Fibroblast of skin of abdomen (primary cell): ENCODE results near the gene MTG1. TPM values are rescaled to one million over a fixed set of nuclear protein-coding genes. Genes with fewer than 3 reads are reported as not detected.

Source experiments
- DNase-seq: peaks from one replicate; pipeline ENCODE4 v3.0.0-alpha.2; 2013
- polyA plus RNA-seq, 2 experiments: library from polyadenylated mRNA; unstranded; fragments of 120-200 nt; gene quantifications; one replicate each; pipeline ENCODE4 v1.2.1, GENCODE V29; 2013; ENCODE audit not compliant: insufficient read length in 2 of 2

MTG1 gene, protein sequence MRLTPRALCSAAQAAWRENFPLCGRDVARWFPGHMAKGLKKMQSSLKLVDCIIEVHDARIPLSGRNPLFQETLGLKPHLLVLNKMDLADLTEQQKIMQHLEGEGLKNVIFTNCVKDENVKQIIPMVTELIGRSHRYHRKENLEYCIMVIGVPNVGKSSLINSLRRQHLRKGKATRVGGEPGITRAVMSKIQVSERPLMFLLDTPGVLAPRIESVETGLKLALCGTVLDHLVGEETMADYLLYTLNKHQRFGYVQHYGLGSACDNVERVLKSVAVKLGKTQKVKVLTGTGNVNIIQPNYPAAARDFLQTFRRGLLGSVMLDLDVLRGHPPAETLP
- 32.4 TPM for polyA plus RNA-seq (2013, experiment 1 of 2; ENCODE audit: insufficient read length)
- 34.6 TPM for polyA plus RNA-seq (2013, experiment 2 of 2; ENCODE audit: insufficient read length)

DNA sequence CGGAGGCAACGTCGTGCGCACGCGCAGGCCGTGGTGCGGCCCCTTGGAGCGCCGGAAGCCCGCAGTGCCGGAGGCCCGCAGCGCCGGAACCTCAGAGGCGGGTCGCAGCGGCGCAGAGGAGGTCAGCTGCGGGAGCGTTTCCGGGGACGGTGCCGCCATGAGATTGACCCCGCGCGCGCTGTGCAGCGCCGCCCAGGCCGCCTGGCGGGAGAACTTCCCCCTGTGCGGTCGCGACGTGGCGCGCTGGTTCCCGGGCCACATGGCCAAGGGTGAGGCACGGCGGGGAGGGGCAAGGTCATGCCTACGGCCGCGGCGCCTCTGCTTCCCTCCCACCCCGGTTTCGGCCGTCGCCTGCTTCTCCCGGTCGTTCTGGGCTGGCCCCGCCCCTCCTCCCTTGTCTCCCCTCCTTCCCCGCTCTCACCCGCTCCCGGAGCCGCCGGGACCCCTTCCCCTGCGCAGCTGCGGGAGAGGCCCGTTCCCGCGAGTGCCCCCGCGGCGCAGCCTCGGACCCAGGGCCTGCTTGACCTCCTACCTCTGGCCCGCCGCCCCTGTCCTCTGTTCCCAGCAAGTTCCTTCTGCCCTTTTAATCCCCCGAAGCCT is at the start of gene MTG1:
TSS of gene MTG1 (plus strand) at position 94 of the 600 bp plus-strand sequence. CDS start at position 158, 64 bp downstream.
- peak; percentile 92 for DNase-seq

GRCh38 chr10:133344236-133344635 is 49.7 kb upstream of the MTG1 start:
- DNase-seq: no peak

- DNase-seq: no peak
These were observed 47.5 kb upstream of the MTG1 start for GRCh38 chr10:133346413-133346812.

DNA sequence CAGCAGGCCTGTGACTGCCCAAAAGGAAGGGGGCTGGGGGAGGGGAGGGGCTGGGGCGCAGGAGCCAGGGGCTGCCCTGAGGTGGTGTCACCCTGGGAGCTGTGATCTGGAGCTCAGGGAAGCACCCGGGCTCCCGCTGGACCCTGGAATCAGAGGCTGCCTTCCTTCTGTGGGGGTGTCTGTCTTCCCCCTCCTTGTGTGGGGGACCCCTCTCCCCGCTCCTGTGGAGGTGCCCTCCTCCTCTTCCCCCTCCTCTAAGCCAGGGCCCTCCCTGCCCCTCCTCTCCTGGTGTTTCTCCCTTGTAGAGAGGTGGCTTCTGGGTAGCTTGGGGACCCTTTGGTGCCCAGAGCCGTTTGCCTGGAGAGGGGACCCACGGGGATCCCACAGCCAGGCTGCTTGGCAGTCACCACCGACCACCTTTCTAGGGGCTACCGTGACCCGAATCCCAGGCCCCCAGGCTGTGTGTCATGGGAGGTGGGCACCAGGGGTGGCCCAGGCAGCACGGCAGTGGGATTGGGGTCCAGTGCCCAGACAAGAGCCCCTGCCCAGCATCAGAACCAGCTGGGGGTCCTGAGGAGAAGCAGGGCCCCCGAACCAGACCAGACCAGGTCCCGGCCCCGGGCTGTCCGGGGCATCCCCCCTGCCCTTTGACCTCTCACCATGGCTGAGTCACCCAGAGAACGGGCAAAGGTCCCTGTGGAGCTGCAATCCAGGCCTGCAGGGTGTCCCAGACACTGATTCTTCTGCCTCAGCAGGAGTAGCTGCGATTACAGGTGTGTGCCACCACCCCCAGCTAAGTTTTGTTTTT is 46.0 kb upstream of the MTG1 start:
- no peak for DNase-seq

- DNase-seq: no peak
These were observed 44.8 kb upstream of the MTG1 start for GRCh38 chr10:133349160-133349568.

DNA sequence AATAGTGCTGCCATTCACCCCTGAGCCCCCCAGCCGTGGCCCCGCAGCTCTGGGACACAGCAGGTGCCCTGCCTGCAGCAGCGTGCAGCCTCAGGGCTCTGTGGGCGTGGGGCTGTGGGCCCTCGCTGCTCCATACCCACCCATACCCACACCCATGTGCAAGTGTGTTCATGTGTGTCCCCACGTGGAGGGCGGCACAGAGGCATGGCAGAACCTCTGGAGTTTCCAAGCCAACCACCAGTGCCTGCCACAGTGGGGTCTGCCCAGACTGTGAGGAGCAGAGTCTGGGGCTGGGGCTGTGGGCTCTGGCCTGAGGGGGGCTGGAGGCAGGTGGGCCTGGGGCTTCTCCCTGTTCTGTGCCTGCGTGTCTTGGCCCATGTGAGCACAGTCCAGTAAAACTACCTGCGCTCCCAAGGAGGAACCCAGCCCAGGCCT is 44.4 kb upstream of the MTG1 start:
- no peak for DNase-seq

DNA sequence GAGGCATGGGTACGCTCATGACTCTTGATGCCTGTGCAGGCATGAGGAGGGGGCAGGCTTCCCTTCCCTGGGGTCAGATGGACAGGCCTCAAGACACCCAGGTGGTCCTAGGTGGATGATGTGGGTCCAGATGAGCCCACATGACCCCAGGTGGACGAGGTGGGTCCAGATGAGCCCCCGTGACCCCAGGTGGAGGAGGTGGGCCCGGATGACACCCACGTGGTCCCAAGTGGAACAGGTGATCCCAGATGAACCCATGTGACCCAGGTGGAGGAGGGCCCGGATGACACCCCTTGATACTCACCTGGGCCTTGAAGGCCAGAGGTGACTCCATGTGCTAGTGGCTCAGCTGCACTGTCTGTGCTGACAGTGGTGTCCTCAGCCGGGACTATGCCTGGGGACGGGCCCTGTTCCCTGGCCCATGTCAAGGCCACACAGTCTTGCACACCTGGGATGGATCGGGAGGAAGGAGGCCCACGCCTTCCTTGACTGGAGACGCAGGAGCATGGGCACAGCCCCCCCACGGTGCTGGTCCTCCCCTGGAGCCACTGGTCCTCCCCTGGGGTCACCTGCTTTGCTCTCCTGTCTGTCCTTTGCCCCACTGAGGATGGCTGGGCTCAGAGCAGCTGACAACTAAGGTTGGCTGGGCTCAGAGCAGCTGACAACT is 43.5 kb upstream of the MTG1 start:
- DNase-seq: no peak

DNA sequence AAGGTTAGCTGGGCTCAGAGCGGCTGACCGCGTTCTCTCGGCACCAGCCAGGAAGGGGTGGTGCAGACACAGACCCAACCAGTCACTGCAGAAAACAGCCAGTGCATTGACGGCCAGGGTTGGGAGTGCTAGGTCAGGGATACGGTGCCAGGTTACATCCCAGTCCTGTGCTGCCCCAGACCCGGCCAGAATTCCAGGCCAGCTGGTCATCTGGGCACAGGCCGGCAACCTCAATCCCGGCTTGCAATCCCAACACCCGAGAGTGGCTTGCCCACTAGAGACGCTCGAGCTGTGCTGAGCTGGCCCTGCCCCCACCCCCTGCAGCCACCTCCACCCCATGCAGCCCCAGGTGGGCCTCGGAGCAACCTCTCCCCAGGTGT is 43.0 kb upstream of the MTG1 start:
- DNase-seq: no peak

GRCh38 chr10:133351408-133352318 is 42.3 kb upstream of the MTG1 start:
- DNase-seq: no peak

DNA sequence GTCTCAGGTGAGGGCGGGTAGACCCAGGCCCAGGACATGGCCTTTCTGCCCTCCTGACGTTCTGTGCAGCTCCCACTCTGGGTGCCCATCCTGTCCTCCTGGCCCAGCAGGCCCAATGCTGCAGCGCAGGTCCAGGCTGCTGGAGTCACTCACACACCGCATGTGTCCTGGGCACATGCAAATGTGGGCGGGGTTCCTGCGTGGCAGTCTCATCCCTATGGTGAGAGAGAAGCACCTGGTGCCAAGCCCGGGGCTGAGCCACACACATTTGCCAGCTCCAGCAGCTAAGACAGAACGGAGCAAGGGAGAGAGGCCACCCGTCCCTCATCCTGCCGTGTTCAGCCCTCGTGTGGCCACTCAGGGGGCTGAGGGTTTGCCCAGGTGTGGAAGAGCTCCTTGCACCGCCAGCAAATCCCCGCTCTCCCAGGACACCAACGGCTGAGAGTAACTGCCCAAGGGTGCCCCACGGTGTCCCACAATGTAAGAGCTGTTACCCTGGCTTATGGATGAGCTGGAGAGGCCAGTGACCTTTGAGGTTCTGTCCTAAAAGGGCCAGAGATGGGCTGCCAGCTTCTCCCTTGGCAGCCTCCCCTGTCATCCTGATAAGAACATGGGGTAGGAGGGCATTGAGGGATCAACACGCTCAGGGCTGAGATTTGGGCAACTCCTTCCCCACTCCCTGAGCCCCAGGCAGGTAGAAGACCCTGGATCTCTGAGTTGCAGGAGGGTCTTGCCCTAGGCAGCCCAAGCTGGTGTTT is 40.6 kb upstream of the MTG1 start:
- no peak for DNase-seq

- DNase-seq: no peak
These were observed 39.9 kb upstream of the MTG1 start for GRCh38 chr10:133353988-133354605.

GRCh38 chr10:133354672-133355240 is 39.2 kb upstream of the MTG1 start:
- DNase-seq: no peak

- DNase-seq: no peak
These were observed 38.7 kb upstream of the MTG1 start for GRCh38 chr10:133355266-133355665.

DNA sequence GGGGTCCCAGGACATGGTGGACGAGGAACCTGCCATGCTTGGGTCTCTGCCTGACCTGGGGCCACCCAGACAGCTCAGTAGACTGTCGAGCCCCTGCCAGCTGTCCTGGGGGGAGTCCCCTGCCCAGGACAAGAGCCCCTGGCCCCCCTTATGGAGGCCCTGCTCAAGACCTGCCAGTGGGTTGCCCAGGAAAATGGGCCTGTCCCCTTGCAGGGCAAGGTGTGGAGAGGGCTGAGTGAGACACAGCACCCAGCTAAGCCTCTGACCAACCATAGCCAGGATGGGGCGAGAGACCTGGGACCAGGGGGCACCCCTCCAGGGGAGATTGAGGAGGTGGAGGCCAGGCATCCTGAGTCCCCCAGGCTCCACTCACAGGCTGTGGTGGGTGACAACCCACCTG is 38.0 kb upstream of the MTG1 start:
- no peak for DNase-seq

- DNase-seq: no peak
These were observed 37.2 kb upstream of the MTG1 start for GRCh38 chr10:133356549-133357284.

- peak; percentile 70 for DNase-seq
These were observed 36.4 kb upstream of the MTG1 start, which contains the start of gene FUOM for GRCh38 chr10:133357285-133358161. Gene FUOM, minus strand, starts transcription at chr10:133358019. Its CDS starts 12 bp downstream, at chr10:133358007.

DNA sequence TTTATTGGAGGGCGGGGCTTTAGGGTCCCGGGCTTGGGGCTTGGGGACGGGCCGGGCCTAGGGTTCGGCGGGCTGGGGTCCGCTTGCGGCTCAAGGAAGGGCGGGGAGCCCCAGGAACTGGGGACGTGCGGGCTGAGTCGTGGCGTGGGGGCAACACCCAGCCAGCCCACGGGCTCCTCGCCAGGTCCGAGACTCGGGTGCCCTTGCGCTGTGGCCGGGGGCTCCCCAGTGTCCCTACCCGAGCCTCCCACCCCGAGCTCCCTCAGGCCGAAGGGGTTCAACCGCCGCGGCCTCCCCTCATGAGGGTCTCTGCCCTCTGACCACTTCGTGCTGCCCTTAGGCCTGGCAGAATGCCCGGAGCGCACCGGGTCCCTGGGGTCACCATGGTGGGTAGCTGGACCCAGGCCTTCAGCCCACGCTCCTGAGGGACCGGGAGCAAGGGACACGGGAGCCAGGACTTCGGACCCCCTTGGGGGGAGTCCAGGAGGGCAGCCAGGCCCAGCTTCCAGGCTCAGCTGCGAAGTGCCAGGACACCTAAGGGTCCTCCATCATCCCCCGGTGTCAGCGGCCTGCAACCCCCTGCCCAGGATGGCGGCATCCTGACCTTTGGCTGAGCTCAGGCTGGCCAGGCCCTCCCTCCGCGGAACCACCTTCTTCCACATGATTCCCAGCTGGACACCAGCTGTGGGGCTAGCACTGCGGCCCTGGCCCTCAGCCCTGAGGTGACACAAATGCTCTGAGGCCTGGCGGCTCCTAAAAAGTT is 35.6 kb upstream of the MTG1 start:
- DNase-seq: no peak
